GM23338 (cell line): ENCODE results near the gene LCLAT1. TPM values are rescaled to one million over a fixed set of nuclear protein-coding genes. Genes with fewer than 3 reads are reported as not detected.

ENCODE experiments used
- ATAC-seq: fragments of 200-7000 bp; cut with Tn5 transposase; 3 replicates; pipeline ENCODE4 v1.9.1; 2020
- DNase-seq: peaks from one replicate; pipeline ENCODE4 v3.0.0-alpha.2; 2015; ENCODE audit warnings: low spot score
- H2AFZ ChIP-seq: fragments of 200-600 bp; sonication (generic); 2 replicates; pipeline ENCODE4 v1.8.0; 2016; ENCODE audit warnings: antibody characterized with exemption, mild to moderate bottlenecking, moderate library complexity
- H3F3A ChIP-seq: fragments of 200-600 bp; sonication (generic); replicated peaks from 2 replicates; pipeline ENCODE4 v1.8.0; 2017; ENCODE audit warnings: antibody characterized with exemption, mixed run types, low read depth
- H3K27ac ChIP-seq: fragments of 200-600 bp; sonication (generic); 2 replicates; pipeline ENCODE4 v1.6.1; 2016; ENCODE audit warnings: low read depth
- H3K27me3 ChIP-seq: fragments of 200-600 bp; sonication (generic); 2 replicates; pipeline ENCODE4 v1.8.0; 2016; ENCODE audit warnings: mild to moderate bottlenecking, mixed run types, moderate library complexity; ENCODE audit not compliant: insufficient read depth
- H3K36me3 ChIP-seq: fragments of 200-600 bp; sonication (generic); 2 replicates; pipeline ENCODE4 v1.8.0; 2016; ENCODE audit warnings: mild to moderate bottlenecking; ENCODE audit not compliant: insufficient read depth
- H3K4me1 ChIP-seq: fragments of 200-600 bp; sonication (generic); 2 replicates; pipeline ENCODE4 v1.8.0; 2016; ENCODE audit warnings: mild to moderate bottlenecking, moderate library complexity; ENCODE audit not compliant: insufficient read depth
- H3K4me2 ChIP-seq: fragments of 200-600 bp; sonication (generic); 2 replicates; pipeline ENCODE4 v1.7.1; 2017; ENCODE audit warnings: mixed run types
- H3K4me3 ChIP-seq: fragments of 200-600 bp; sonication (generic); 2 replicates; pipeline ENCODE4 v1.6.1; 2016; ENCODE audit warnings: mixed run types
- H3K79me2 ChIP-seq: fragments of 200-600 bp; sonication (generic); replicated peaks from 2 replicates; pipeline ENCODE4 v1.8.0; 2017; ENCODE audit warnings: mild to moderate bottlenecking; ENCODE audit not compliant: insufficient read depth
- H3K9me2 ChIP-seq: fragments of 200-600 bp; sonication (generic); 2 replicates; pipeline ENCODE4 v1.8.0; 2017; ENCODE audit not compliant: insufficient read depth
- H4K20me1 ChIP-seq: fragments of 200-600 bp; sonication (generic); replicated peaks from 2 replicates; pipeline ENCODE4 v1.8.0; 2017; ENCODE audit warnings: mild to moderate bottlenecking; ENCODE audit not compliant: insufficient read depth
- H3K27ac Mint-ChIP-seq: 2 replicates; pipeline ENCODE4 v1.8.0; 2020; ENCODE audit warnings: inconsistent platforms, mild to moderate bottlenecking, moderate library complexity, mixed read lengths
- H3K27me3 Mint-ChIP-seq: 3 replicates; pipeline ENCODE4 v1.8.0; 2022; ENCODE audit warnings: low read depth, mild to moderate bottlenecking, moderate library complexity, mixed read lengths, inconsistent platforms; ENCODE audit not compliant: insufficient read depth, poor library complexity
- H3K36me3 Mint-ChIP-seq: 3 replicates; pipeline ENCODE4 v1.8.0; 2021; ENCODE audit warnings: low read depth, mild to moderate bottlenecking, inconsistent platforms, moderate library complexity, mixed read lengths
- H3K4me1 Mint-ChIP-seq: 3 replicates; pipeline ENCODE4 v1.8.0; 2020; ENCODE audit warnings: mild to moderate bottlenecking, inconsistent platforms, mixed read lengths
- H3K4me3 Mint-ChIP-seq: 3 replicates; pipeline ENCODE4 v1.8.0; 2021; ENCODE audit warnings: moderate library complexity, mild to moderate bottlenecking, inconsistent platforms, mixed read lengths
- H3K9me3 Mint-ChIP-seq: 3 replicates; pipeline ENCODE4 v1.8.0; 2020; ENCODE audit warnings: moderate library complexity, mild to moderate bottlenecking, inconsistent platforms, mixed read lengths
- CREB1 ChIP-seq: fragments of 250-450 bp; sonication (Bioruptor Pico); IDR thresholded peaks from 2 replicates; pipeline ENCODE4 v1.5.0; 2020; ENCODE audit warnings: low read depth, mild to moderate bottlenecking, moderate library complexity
- ETS1 ChIP-seq: IDR thresholded peaks from 2 replicates; pipeline ENCODE4 v1.6.1; 2016; ENCODE audit warnings: antibody characterized with exemption
- EZH2 ChIP-seq: fragments of 200-600 bp; sonication (generic); IDR thresholded peaks from one replicate; pipeline ENCODE4 v1.8.0; 2017; ENCODE audit warnings: antibody characterized with exemption, mild to moderate bottlenecking, low read depth; ENCODE audit not compliant: unreplicated experiment
- EZH2phosphoT487 ChIP-seq: fragments of 200-600 bp; sonication (generic); IDR thresholded peaks from one replicate; pipeline ENCODE4 v1.8.1; 2018; ENCODE audit warnings: antibody characterized with exemption; ENCODE audit not compliant: unreplicated experiment
- JUNB ChIP-seq: IDR thresholded peaks from one replicate; pipeline ENCODE4 v1.6.1; 2016; ENCODE audit warnings: antibody characterized with exemption; ENCODE audit not compliant: unreplicated experiment
- NANOG ChIP-seq: IDR thresholded peaks from 2 replicates; pipeline ENCODE4 v1.6.1; 2016; ENCODE audit warnings: antibody characterized with exemption, borderline replicate concordance
- POLR2AphosphoS5 ChIP-seq: IDR thresholded peaks from 2 replicates; pipeline ENCODE4 v1.6.1; 2016; ENCODE audit warnings: antibody characterized with exemption, low read depth
- STAT1 ChIP-seq: IDR thresholded peaks from one replicate; pipeline ENCODE4 v1.6.1; 2016; ENCODE audit warnings: antibody characterized with exemption; ENCODE audit not compliant: unreplicated experiment
- ZNF114 ChIP-seq: fragments of 250-450 bp; sonication (Bioruptor Pico); IDR thresholded peaks from 2 replicates; pipeline ENCODE4 v1.5.0; 2020; ENCODE audit warnings: mild to moderate bottlenecking, moderate library complexity
- ZNF331 ChIP-seq: fragments of 250-450 bp; sonication (Bioruptor Pico); IDR thresholded peaks from 2 replicates; pipeline ENCODE4 v1.5.0; 2020; ENCODE audit warnings: low read depth, mild to moderate bottlenecking, moderate library complexity
- ZNF462 ChIP-seq: fragments of 250-450 bp; sonication (Bioruptor Pico); IDR thresholded peaks from 2 replicates; pipeline ENCODE4 v1.5.0; 2020; ENCODE audit warnings: mild to moderate bottlenecking, moderate library complexity
- polyA plus RNA-seq: library from polyadenylated mRNA; unstranded; fragments of >200 nt; fragmentation: Nextera tagmentation; extraction: Ambion mirVana; gene quantifications from 2 replicates; pipeline ENCODE4 v1.2.1, GENCODE V29; 2016
- total RNA-seq: library from RNA; depleted of rRNA; stranded (reverse); fragments of >200 nt; shearing (Covaris generic); gene quantifications from 2 replicates; pipeline ENCODE4 v1.2.3, GENCODE V29; 2014
- TF ChIP-seq, protein P1 (sequence below): IDR thresholded peaks from one replicate; pipeline ENCODE4 v1.6.1; 2018; ENCODE audit warnings: antibody characterized with exemption; ENCODE audit not compliant: unreplicated experiment
- TF ChIP-seq, protein P2 (sequence below), 2 experiments: fragments of 200-600 bp in 1 of 2; sonication (generic) in 1 of 2; conservative IDR thresholded peaks; 2 replicates each; pipeline versions ENCODE4 v1.5.1 to v1.6.1; 2016 to 2017; ENCODE audit warnings: antibody characterized with exemption in 2 of 2, low read depth in 2 of 2, mild to moderate bottlenecking in 2 of 2, moderate library complexity in 1 of 2

The LCLAT1 gene
- total and polyA plus RNA-seq, 2 experiments from 2014 or later, result 11.5 to 30.1 TPM

DNA sequence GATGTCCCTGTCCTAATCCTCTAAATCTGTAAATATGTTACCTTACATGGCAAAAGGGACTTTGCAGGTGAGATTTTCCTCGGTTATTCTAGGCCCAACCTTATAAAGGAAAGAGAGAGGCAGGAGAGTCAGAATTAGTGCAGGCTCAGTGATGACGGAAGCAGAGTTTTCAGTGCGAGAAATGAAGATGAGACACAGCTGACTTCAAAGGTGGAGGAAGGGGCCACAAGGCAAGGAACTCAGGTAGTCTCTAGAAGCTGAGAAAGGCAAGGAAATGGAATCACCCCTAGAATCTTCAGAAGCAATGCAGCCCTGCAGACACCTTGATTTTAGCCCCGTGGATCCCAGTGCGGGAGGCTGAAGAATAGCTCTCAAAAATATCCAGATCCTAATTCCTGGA, 7.2 kb upstream of the LCLAT1 start:
- no peak overlapping the region for H2AFZ ChIP-seq
- no peaks in the 10 kb centered on the region for H4K20me1 ChIP-seq
- Mint-ChIP-seq H3K27me3 (peaks cover 6% of the 10 kb centered on the region), H3K27ac (no peak overlapping the region), H3K36me3 (no peaks in the 10 kb centered on the region), H3K4me1 (peaks cover 3% of the 10 kb centered on the region), H3K4me3 (no peak overlapping the region), H3K9me3 (no peaks in the 10 kb centered on the region)
- no peak overlapping the region for H3K4me2 ChIP-seq
- no peaks in the 10 kb centered on the region for H3K79me2 ChIP-seq
- H3K36me3 ChIP-seq, result no peaks in the 10 kb centered on the region
- no peaks in the 10 kb centered on the region for H3K9me2 ChIP-seq
- H3K4me3 ChIP-seq, result no peak overlapping the region
- H3K4me1 ChIP-seq, result no peaks in the 10 kb centered on the region
- ATAC-seq (no peak), DNase-seq (no peak)
- no peak overlapping the region for H3K27ac ChIP-seq
- H3F3A ChIP-seq, result no peaks in the 10 kb centered on the region
- H3K27me3 ChIP-seq, result no peaks in the 10 kb centered on the region
- TF ChIP-seq, protein P1, sequence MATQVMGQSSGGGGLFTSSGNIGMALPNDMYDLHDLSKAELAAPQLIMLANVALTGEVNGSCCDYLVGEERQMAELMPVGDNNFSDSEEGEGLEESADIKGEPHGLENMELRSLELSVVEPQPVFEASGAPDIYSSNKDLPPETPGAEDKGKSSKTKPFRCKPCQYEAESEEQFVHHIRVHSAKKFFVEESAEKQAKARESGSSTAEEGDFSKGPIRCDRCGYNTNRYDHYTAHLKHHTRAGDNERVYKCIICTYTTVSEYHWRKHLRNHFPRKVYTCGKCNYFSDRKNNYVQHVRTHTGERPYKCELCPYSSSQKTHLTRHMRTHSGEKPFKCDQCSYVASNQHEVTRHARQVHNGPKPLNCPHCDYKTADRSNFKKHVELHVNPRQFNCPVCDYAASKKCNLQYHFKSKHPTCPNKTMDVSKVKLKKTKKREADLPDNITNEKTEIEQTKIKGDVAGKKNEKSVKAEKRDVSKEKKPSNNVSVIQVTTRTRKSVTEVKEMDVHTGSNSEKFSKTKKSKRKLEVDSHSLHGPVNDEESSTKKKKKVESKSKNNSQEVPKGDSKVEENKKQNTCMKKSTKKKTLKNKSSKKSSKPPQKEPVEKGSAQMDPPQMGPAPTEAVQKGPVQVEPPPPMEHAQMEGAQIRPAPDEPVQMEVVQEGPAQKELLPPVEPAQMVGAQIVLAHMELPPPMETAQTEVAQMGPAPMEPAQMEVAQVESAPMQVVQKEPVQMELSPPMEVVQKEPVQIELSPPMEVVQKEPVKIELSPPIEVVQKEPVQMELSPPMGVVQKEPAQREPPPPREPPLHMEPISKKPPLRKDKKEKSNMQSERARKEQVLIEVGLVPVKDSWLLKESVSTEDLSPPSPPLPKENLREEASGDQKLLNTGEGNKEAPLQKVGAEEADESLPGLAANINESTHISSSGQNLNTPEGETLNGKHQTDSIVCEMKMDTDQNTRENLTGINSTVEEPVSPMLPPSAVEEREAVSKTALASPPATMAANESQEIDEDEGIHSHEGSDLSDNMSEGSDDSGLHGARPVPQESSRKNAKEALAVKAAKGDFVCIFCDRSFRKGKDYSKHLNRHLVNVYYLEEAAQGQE, result no peak
- TF ChIP-seq NANOG (no peak), ETS1 (no peak), STAT1 (no peak), EZH2 (no peak), ZNF114 (no peak), ZNF462 (CRISPR knock-in tag) (no peak), JUNB (no peak), CREB1 (no peak), EZH2phosphoT487 (no peak), ZNF331 (CRISPR knock-in tag) (no peak), POLR2AphosphoS5 (no peak)
- TF ChIP-seq, protein P2, sequence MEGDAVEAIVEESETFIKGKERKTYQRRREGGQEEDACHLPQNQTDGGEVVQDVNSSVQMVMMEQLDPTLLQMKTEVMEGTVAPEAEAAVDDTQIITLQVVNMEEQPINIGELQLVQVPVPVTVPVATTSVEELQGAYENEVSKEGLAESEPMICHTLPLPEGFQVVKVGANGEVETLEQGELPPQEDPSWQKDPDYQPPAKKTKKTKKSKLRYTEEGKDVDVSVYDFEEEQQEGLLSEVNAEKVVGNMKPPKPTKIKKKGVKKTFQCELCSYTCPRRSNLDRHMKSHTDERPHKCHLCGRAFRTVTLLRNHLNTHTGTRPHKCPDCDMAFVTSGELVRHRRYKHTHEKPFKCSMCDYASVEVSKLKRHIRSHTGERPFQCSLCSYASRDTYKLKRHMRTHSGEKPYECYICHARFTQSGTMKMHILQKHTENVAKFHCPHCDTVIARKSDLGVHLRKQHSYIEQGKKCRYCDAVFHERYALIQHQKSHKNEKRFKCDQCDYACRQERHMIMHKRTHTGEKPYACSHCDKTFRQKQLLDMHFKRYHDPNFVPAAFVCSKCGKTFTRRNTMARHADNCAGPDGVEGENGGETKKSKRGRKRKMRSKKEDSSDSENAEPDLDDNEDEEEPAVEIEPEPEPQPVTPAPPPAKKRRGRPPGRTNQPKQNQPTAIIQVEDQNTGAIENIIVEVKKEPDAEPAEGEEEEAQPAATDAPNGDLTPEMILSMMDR (conservative IDR thresholded peaks at IDR 0.05; ENCODE audit: low read depth in 2 of 2), result no peak
